HG03354 (cell line): ENCODE results near the gene CSNK1E.
"Not testable (repeated sequence)": the region's sequence is repeated elsewhere in the genome, so short reads cannot be mapped to it uniquely, and the experiment has no call there.

Source experiments
- ATAC-seq: cut with Tn5 transposase; IDR thresholded peaks from one replicate; pipeline ENCODE4 v1.9.1; 2021; ENCODE audit warnings: mild to moderate bottlenecking; ENCODE audit not compliant: unreplicated experiment, poor library complexity, severe bottlenecking

The CSNK1E gene

GRCh38 chr22:38317122-38317994 is at the start of gene CSNK1E:
CSNK1E (minus strand) TSS chr22:38317433; CDS start chr22:38314157, 3,276 bp downstream.
- ATAC-seq = peak; percentile 45

- not testable (repeated sequence) for ATAC-seq
Observed at GRCh38 chr22:38365829-38366228, 48.6 kb upstream of the CSNK1E start.

- not testable (repeated sequence) for ATAC-seq
Observed at GRCh38 chr22:38365174-38365573, 47.9 kb upstream of the CSNK1E start.

- ATAC-seq = not testable (repeated sequence)
Observed at GRCh38 chr22:38360560-38360959, 43.3 kb upstream of the CSNK1E start.

- not testable (repeated sequence) for ATAC-seq
Observed at GRCh38 chr22:38359817-38360216, 42.6 kb upstream of the CSNK1E start.

GRCh38 chr22:38357971-38358370 is 40.7 kb upstream of the CSNK1E start:
- not testable (repeated sequence) for ATAC-seq

GRCh38 chr22:38355275-38355674 is 38.0 kb upstream of the CSNK1E start:
- no peak for ATAC-seq

GRCh38 chr22:38353701-38354100 is 36.5 kb upstream of the CSNK1E start:
- ATAC-seq = no peak

GRCh38 chr22:38353142-38353629 is 36.0 kb upstream of the CSNK1E start:
- no peak for ATAC-seq

GRCh38 chr22:38352436-38352835 is 35.2 kb upstream of the CSNK1E start:
- no peak for ATAC-seq

GRCh38 chr22:38350444-38351359 is 33.5 kb upstream of the CSNK1E start:
- no peak for ATAC-seq

- no peak for ATAC-seq
Observed at GRCh38 chr22:38348751-38349496, 31.7 kb upstream of the CSNK1E start.

GRCh38 chr22:38347944-38348750 is 30.9 kb upstream of the CSNK1E start:
- ATAC-seq = no peak

GRCh38 chr22:38347181-38347943 is 30.1 kb upstream of the CSNK1E start:
- ATAC-seq = no peak

GRCh38 chr22:38346506-38346905 is 29.3 kb upstream of the CSNK1E start:
- ATAC-seq = no peak

- no peak for ATAC-seq
Observed at GRCh38 chr22:38345782-38346181, 28.5 kb upstream of the CSNK1E start.

GRCh38 chr22:38339893-38340292 is 22.7 kb upstream of the CSNK1E start:
- not testable (repeated sequence) for ATAC-seq

- no peak for ATAC-seq
Observed at GRCh38 chr22:38338772-38339379, 21.6 kb upstream of the CSNK1E start.
